H1 (cell line): ENCODE measurements around the gene F11R. TPM values are rescaled to one million over a fixed set of nuclear protein-coding genes. Genes with fewer than 3 reads are reported as not detected.

Experiments
- CTCF ChIA-PET: fragments of 300-600 bp; sonication (Branson Sonifier 250); formaldehyde crosslinking; loops from one replicate; lab custom pipeline; 2021; ENCODE audit not compliant: partially characterized antibody; lab: Charles Lee
- POLR2A ChIA-PET: fragments of 300-600 bp; sonication (Branson Sonifier 250); formaldehyde crosslinking; loops from one replicate; lab custom pipeline; 2021; ENCODE audit warnings: inconsistent platforms; ENCODE audit not compliant: partially characterized antibody; lab: Charles Lee
- DNase-seq, 2 experiments: peaks; one replicate each; pipeline versions ENCODE4 v3.0.0 to v3.0.0-alpha.2; 2010 to 2022; ENCODE audit warnings: low spot score in 2 of 2, low read depth in 1 of 2, mixed read lengths in 1 of 2
- FAIRE-seq: peaks from 2 replicates; lab custom pipeline; 2011; peaks lifted over from hg19 to GRCh38; lab: Jason Lieb, UNC
- H2AFZ ChIP-seq: 2 replicates; pipeline ENCODE4 v1.8.1; 2012; ENCODE audit warnings: low read length, inconsistent platforms
- H2AK5ac ChIP-seq: 2 replicates; pipeline ENCODE4 v1.6.1; 2013; ENCODE audit warnings: low read depth, low read length
- H2BK120ac ChIP-seq: replicated peaks from 2 replicates; pipeline ENCODE3; 2013; ENCODE audit warnings: low read depth, low read length, inconsistent platforms
- H2BK12ac ChIP-seq: 2 replicates; pipeline ENCODE4 v1.6.1; 2013; ENCODE audit warnings: low read depth, low read length
- H2BK15ac ChIP-seq: 2 replicates; pipeline ENCODE4 v1.6.1; 2013; ENCODE audit warnings: low read length
- H2BK20ac ChIP-seq: 2 replicates; pipeline ENCODE4 v1.6.1; 2013; ENCODE audit warnings: low read length
- H2BK5ac ChIP-seq: 2 replicates; pipeline ENCODE4 v1.6.1; 2013; ENCODE audit warnings: low read depth, low read length
- H3K14ac ChIP-seq: 2 replicates; pipeline ENCODE4 v1.6.1; 2013; ENCODE audit warnings: inconsistent platforms; ENCODE audit not compliant: insufficient read length
- H3K18ac ChIP-seq: 2 replicates; pipeline ENCODE4 v1.6.1; 2013; ENCODE audit warnings: low read length; ENCODE audit errors: extremely low read depth
- H3K23ac ChIP-seq: 2 replicates; pipeline ENCODE4 v1.6.1; 2013; ENCODE audit warnings: inconsistent platforms; ENCODE audit not compliant: insufficient read length
- H3K23me2 ChIP-seq: 2 replicates; pipeline ENCODE4 v1.6.1; 2013; ENCODE audit warnings: low read depth, low read length
- H3K27ac ChIP-seq: 2 replicates; pipeline ENCODE4 v1.6.1; 2011; ENCODE audit warnings: low read depth, low read length, inconsistent platforms
- H3K27me3 ChIP-seq, 4 experiments: replicated peaks in 1 of 4; 1 replicate in 1 of 4; 2 replicates in 3 of 4; pipeline versions ENCODE4 v1.6.1 to v1.8.1; 2011 to 2013; ENCODE audit warnings: low read length in 3 of 4, mild to moderate bottlenecking in 3 of 4, inconsistent platforms in 2 of 4, mixed read lengths in 2 of 4, moderate library complexity in 1 of 4; ENCODE audit not compliant: control insufficient read depth in 3 of 4, insufficient read depth in 3 of 4; ENCODE audit errors: extremely low read depth in 1 of 4
- H3K36me3 ChIP-seq, 4 experiments: 2 replicates each; pipeline versions ENCODE4 v1.6.1 to v1.8.1; 2011 to 2013; ENCODE audit warnings: mild to moderate bottlenecking in 4 of 4, low read length in 3 of 4, moderate library complexity in 2 of 4, control low read depth in 1 of 4, inconsistent platforms in 1 of 4; ENCODE audit not compliant: insufficient read depth in 4 of 4, control insufficient read depth in 2 of 4
- H3K4ac ChIP-seq: replicated peaks from 2 replicates; pipeline ENCODE3; 2013; ENCODE audit warnings: low read length, low read depth, mixed read lengths, inconsistent platforms; ENCODE audit not compliant: insufficient read length
- H3K4me1 ChIP-seq, 4 experiments: replicated peaks in 1 of 4; 1 replicate in 1 of 4; 2 replicates in 3 of 4; pipeline versions ENCODE4 v1.6.1 to v1.8.1; 2011 to 2013; ENCODE audit warnings: low read length in 3 of 4, inconsistent platforms in 2 of 4, mixed read lengths in 1 of 4; ENCODE audit not compliant: insufficient read depth in 4 of 4, control insufficient read depth in 3 of 4
- H3K4me2 ChIP-seq, 2 experiments: 2 replicates each; pipeline versions ENCODE4 v1.6.1 to v1.8.1; 2011 to 2013; ENCODE audit warnings: low read depth in 2 of 2, low read length in 2 of 2, control low read depth in 1 of 2, inconsistent platforms in 1 of 2, mild to moderate bottlenecking in 1 of 2; ENCODE audit not compliant: insufficient read depth in 1 of 2
- H3K4me3 ChIP-seq, 4 experiments: fragments of 200-600, 300-600 bp in 1 of 4; sonication (generic), shearing (Covaris generic), sonication (Bioruptor Twin) in 1 of 4; 2 replicates each; pipeline versions ENCODE4 v1.5.1 to v1.8.1; 2011 to 2016; ENCODE audit warnings: low read length in 4 of 4, low read depth in 3 of 4, control low read depth in 2 of 4, inconsistent platforms in 2 of 4, mild to moderate bottlenecking in 2 of 4, mixed read lengths in 1 of 4, moderate library complexity in 1 of 4; ENCODE audit not compliant: insufficient read depth in 2 of 4; ENCODE audit errors: extremely low read depth in 1 of 4
- H3K56ac ChIP-seq: replicated peaks from 2 replicates; pipeline ENCODE3; 2013; ENCODE audit warnings: low read depth, mild to moderate bottlenecking, mixed read lengths, low read length, inconsistent platforms; ENCODE audit not compliant: insufficient read length
- H3K79me1 ChIP-seq: 2 replicates; pipeline ENCODE4 v1.6.1; 2013; ENCODE audit warnings: low read depth, low read length, control low read depth
- H3K79me2 ChIP-seq, 2 experiments: 2 replicates each; pipeline versions ENCODE4 v1.6.1 to v1.8.1; 2012 to 2013; ENCODE audit warnings: low read length in 2 of 2, mild to moderate bottlenecking in 2 of 2, inconsistent platforms in 1 of 2; ENCODE audit not compliant: insufficient read depth in 2 of 2, control insufficient read depth in 1 of 2
- H3K9ac ChIP-seq, 4 experiments: replicated peaks in 1 of 4; 1 replicate in 1 of 4; 2 replicates in 3 of 4; pipeline versions ENCODE4 v1.6.1 to v1.8.1; 2011 to 2013; ENCODE audit warnings: low read depth in 3 of 4, low read length in 3 of 4, control low read depth in 2 of 4, mild to moderate bottlenecking in 2 of 4, moderate library complexity in 2 of 4, inconsistent platforms in 1 of 4; ENCODE audit errors: extremely low read depth in 1 of 4
- H3K9me3 ChIP-seq, 2 experiments: 2 replicates each; pipeline versions ENCODE4 v1.6.1 to v1.8.1; 2012 to 2013; ENCODE audit warnings: mild to moderate bottlenecking in 2 of 2, moderate library complexity in 2 of 2, control low read depth in 1 of 2, inconsistent platforms in 1 of 2, low read depth in 1 of 2, low read length in 1 of 2, mixed read lengths in 1 of 2; ENCODE audit not compliant: insufficient read depth in 2 of 2
- H4K20me1 ChIP-seq, 2 experiments: replicated peaks in 1 of 2; 2 replicates each; pipeline versions ENCODE3 to v1.8.1; 2011 to 2013; ENCODE audit warnings: inconsistent platforms in 2 of 2, low read length in 2 of 2, mild to moderate bottlenecking in 1 of 2; ENCODE audit not compliant: insufficient read depth in 2 of 2, control insufficient read depth in 1 of 2
- H4K5ac ChIP-seq: 2 replicates; pipeline ENCODE4 v1.6.1; 2013; ENCODE audit warnings: low read length, low read depth, mixed read lengths, inconsistent platforms; ENCODE audit not compliant: insufficient read length
- H4K8ac ChIP-seq: 2 replicates; pipeline ENCODE4 v1.8.0; 2013; ENCODE audit warnings: mild to moderate bottlenecking, moderate library complexity, low read length, inconsistent platforms; ENCODE audit not compliant: insufficient read depth; ENCODE audit errors: extremely low read depth
- H4K91ac ChIP-seq: replicated peaks from 2 replicates; pipeline ENCODE3; 2013; ENCODE audit warnings: low read length, mixed read lengths, inconsistent platforms; ENCODE audit not compliant: insufficient read length
- BRCA1 ChIP-seq: IDR thresholded peaks from 2 replicates; pipeline ENCODE4 v1.6.1; 2012; ENCODE audit warnings: low read depth, low read length, improper control_type of control experiment
- HDAC2 ChIP-seq, 2 experiments: fragments of 300-600 bp in 1 of 2; sonication (generic) in 1 of 2; IDR thresholded peaks; 2 replicates each; pipeline ENCODE4 v1.6.1; 2011 to 2012; ENCODE audit warnings: low read depth in 2 of 2, low read length in 2 of 2, mild to moderate bottlenecking in 2 of 2, moderate library complexity in 2 of 2, borderline replicate concordance in 1 of 2, inconsistent platforms in 1 of 2
- KDM1A ChIP-seq: fragments of 200-600, 300-600 bp; sonication (generic); IDR thresholded peaks from 2 replicates; pipeline ENCODE4 v1.7.1; 2016; ENCODE audit warnings: mild to moderate bottlenecking, low read length, borderline replicate concordance
- MAX ChIP-seq: IDR thresholded peaks from 2 replicates; pipeline ENCODE4 v1.6.1; 2012; ENCODE audit warnings: inconsistent platforms
- POLR2AphosphoS5 ChIP-seq: IDR thresholded peaks from 2 replicates; pipeline ENCODE4 v1.6.1; 2011; ENCODE audit warnings: low read depth, low read length
- RNF2 ChIP-seq: fragments of 200-900, 300-1000 bp; sonication (generic); IDR thresholded peaks from 2 replicates; pipeline ENCODE4 v1.7.1; 2016; ENCODE audit warnings: borderline replicate concordance, low read depth, mild to moderate bottlenecking, antibody characterized with exemption, low read length; ENCODE audit not compliant: poor library complexity, severe bottlenecking; ENCODE audit errors: missing control alignments
- TCF12 ChIP-seq: IDR thresholded peaks from 2 replicates; pipeline ENCODE4 v1.6.1; 2011; ENCODE audit warnings: low read depth, mild to moderate bottlenecking, low read length
- WGBS, 2 experiments: shearing (Covaris generic) in 1 of 2; methylation state at CpG; one replicate each; pipeline versions ENCODE4 v1.1.6 to v1.1.7; 2013 to 2015; ENCODE audit warnings: low lambda C conversion rate in 2 of 2, mixed read lengths in 2 of 2, inconsistent platforms in 1 of 2, low coverage in 1 of 2, missing lambda C conversion rate in 1 of 2; ENCODE audit not compliant: insufficient replicate concordance in 2 of 2, insufficient coverage in 1 of 2, insufficient read length in 1 of 2; ENCODE audit errors: extremely low coverage in 1 of 2, missing lambda C conversion rate in 1 of 2; 5-methylcytosine and 5-hydroxymethylcytosine counted together
- polyA plus RNA-seq, 7 experiments: library from polyadenylated mRNA; depleted of rRNA in 3 of 7; stranded (reverse) in 5 of 7; unstranded in 2 of 7; fragments of >200 nt in 5 of 7; fragments of 200-250 nt in 2 of 7; gene quantifications; 1 replicate in 5 of 7; 2 replicates in 1 of 7; 4 replicates in 1 of 7; pipeline versions ENCODE4 v1.2.1 to v1.2.3, GENCODE V29; 2011 to 2013; ENCODE audit warnings: missing spikeins in 2 of 7, mixed read lengths in 2 of 7
- total RNA-seq: library from RNA; stranded (reverse); fragmentation: NEBNext Ultra II Directional; extraction: Animal tissue kit (Norgen Biotek cat#: 25700); gene quantifications from 2 replicates; pipeline ENCODE4 v1.2.1, GENCODE V29; 2021

F11R gene
- total and polyA plus RNA-seq, 2 of the 8 experiments (the other 6 are each of a cell fraction or from before 2014, with no cell fraction given), result 159 to 200 TPM

- TF ChIP-seq RNF2 (no peak), HDAC2 (IDR thresholded peaks at IDR 0.05; ENCODE audit: borderline replicate concordance in 1 of 2, low read depth in 2 of 2, low read length in 2 of 2) (no peak), MAX (no peak), TCF12 (no peak), POLR2AphosphoS5 (no peak), BRCA1 (no peak), KDM1A (no peak)
- Histone ChIP-seq H3K14ac (no peak overlapping the region), H3K4me2 (no peak overlapping the region), H4K91ac (no peak overlapping the region), H3K4me3 (no peak overlapping the region), H3K36me3 (no peaks in the 10 kb centered on the region), H2BK20ac (no peak overlapping the region), H2BK12ac (no peak overlapping the region), H2BK5ac (no peak overlapping the region), H3K4me1 (no peaks in the 10 kb centered on the region), H3K27ac (no peak overlapping the region), H3K79me1 (no peaks in the 10 kb centered on the region), H4K20me1 (no peaks in the 10 kb centered on the region), H4K8ac (no peak overlapping the region), H3K4ac (no peak overlapping the region), H3K9ac (no peak overlapping the region), H3K23ac (no peak overlapping the region), H3K18ac (no peak overlapping the region), H2BK120ac (no peak overlapping the region), H2AK5ac (no peak overlapping the region), H4K5ac (no peak overlapping the region), H3K27me3 (no peaks in the 10 kb centered on the region), H2AFZ (no peak overlapping the region), H3K56ac (no peak overlapping the region), H3K79me2 (no peaks in the 10 kb centered on the region), H2BK15ac (no peak overlapping the region), H3K9me3 (no peaks in the 10 kb centered on the region), H3K23me2 (no peaks in the 10 kb centered on the region)
- FAIRE-seq, result no peak
- no peak for DNase-seq
- WGBS, 2 experiments, result 24% methylated on average over 1 of the region's 1 CpG; no CpG with 5 or more reads in 1 of the 2 experiments
- ChIA-PET CTCF (interaction anchor here (1.0 to 1.1 kb wide), 2 partner anchors 80 to 286 kb away, joined by 3 read pairs; no protein-coding TSS in a partner anchor), POLR2A (interaction anchor here (1.4 kb wide), 1 partner anchor 10 kb away, joined by 4 read pairs; no protein-coding TSS in a partner anchor)
These were observed 59.5 kb downstream of the F11R start for GRCh38 chr1:160961419-160961818.
